ENCODE data around the gene TBC1D1. TPM values are rescaled to one million over a fixed set of nuclear protein-coding genes. Genes with fewer than 3 reads are reported as not detected.

The TBC1D1 gene
- total RNA-seq, 1 experiment from 2014 or later, result 56.0 TPM

GRCh38 chr4:38141808-38142500 lies 251.1 kb downstream of the TBC1D1 start:
- intact Hi-C loops (cut with micrococcal nuclease; ENCODE audit: unreplicated experiment), result no loop called here

DNA sequence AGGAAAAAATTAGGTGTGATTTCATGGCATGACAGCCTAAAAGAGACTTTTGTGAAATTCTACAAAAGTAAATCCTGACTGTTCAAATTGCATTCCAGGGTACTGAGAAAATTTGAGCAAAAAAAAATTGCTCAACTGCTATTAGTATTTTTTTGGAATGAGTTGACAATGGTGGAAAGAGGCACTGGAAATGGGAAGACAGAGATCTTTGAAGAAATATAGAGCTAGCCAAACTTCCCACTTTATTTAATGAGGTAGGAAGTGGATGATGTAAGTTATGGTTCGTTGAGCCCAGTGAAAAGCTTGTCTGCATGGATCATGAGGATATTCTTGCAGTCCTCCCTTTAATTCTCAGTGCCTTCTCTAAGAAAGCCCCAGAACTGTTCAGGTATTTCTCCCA lies 253.1 kb downstream of the TBC1D1 start:
- Histone ChIP-seq H3K27ac (ENCODE audit: low read length) (no peak overlapping the region), H3K27me3 (ENCODE audit: control insufficient read depth, insufficient read depth, low read length) (no peaks in the 10 kb centered on the region), H3K9me3 (ENCODE audit: control insufficient read depth, insufficient read depth, low read depth, low read length) (no peaks in the 10 kb centered on the region), H3K4me3 (ENCODE audit: low read depth in 2 of 2, low read length in 2 of 2) (no peak overlapping the region), H3K4me1 (ENCODE audit: control insufficient read depth, insufficient read depth, low read length) (no peaks in the 10 kb centered on the region), H3K36me3 (ENCODE audit: control insufficient read depth, insufficient read depth, low read length) (no peaks in the 10 kb centered on the region)
- in situ Hi-C loops (cut with HindIII; ENCODE audit: low pct_unique_long_range_greater_than_20kb, low sequenced_read_pairs), result no loop called here
- POLR2A ChIA-PET, result no interaction called here
- no TSS peak for BruUV-seq (replicated peaks)
- TF ChIP-seq SIN3A (IDR thresholded peaks at IDR 0.05; ENCODE audit: borderline replicate concordance, insufficient read depth, low read depth, low read length) (no peak), POLR2AphosphoS5 (IDR thresholded peaks at IDR 0.05; ENCODE audit: low read depth, low read length) (no peak), REST (IDR thresholded peaks at IDR 0.05; ENCODE audit: insufficient read depth in 1 of 2, low read depth in 2 of 2, low read length in 1 of 2) (no peak), TCF7L2 (IDR thresholded peaks at IDR 0.05; ENCODE audit: low read depth, low read length) (no peak)
- TF ChIP-seq, protein P1, sequence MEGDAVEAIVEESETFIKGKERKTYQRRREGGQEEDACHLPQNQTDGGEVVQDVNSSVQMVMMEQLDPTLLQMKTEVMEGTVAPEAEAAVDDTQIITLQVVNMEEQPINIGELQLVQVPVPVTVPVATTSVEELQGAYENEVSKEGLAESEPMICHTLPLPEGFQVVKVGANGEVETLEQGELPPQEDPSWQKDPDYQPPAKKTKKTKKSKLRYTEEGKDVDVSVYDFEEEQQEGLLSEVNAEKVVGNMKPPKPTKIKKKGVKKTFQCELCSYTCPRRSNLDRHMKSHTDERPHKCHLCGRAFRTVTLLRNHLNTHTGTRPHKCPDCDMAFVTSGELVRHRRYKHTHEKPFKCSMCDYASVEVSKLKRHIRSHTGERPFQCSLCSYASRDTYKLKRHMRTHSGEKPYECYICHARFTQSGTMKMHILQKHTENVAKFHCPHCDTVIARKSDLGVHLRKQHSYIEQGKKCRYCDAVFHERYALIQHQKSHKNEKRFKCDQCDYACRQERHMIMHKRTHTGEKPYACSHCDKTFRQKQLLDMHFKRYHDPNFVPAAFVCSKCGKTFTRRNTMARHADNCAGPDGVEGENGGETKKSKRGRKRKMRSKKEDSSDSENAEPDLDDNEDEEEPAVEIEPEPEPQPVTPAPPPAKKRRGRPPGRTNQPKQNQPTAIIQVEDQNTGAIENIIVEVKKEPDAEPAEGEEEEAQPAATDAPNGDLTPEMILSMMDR (IDR thresholded peaks at IDR 0.05), result no peak
- CTCF ChIA-PET, result no interaction called here
- no peak for DNase-seq (ENCODE audit: low read depth, low spot score)
- no peak for ATAC-seq
- intact Hi-C loops (cut with micrococcal nuclease; ENCODE audit: unreplicated experiment), result no loop called here

More at GRCh38 chr4:38141808-38142500, 251.1 kb downstream of the TBC1D1 start:
- no peak for TF ChIP-seq TCF7L2 (IDR thresholded peaks at IDR 0.05; ENCODE audit: low read depth, low read length)
- TF ChIP-seq, protein P1 (IDR thresholded peaks at IDR 0.05), result no peak
- no peak for TF ChIP-seq REST (IDR thresholded peaks at IDR 0.05; ENCODE audit: insufficient read depth in 1 of 2, low read depth in 2 of 2, low read length in 1 of 2)
- TF ChIP-seq POLR2AphosphoS5 (IDR thresholded peaks at IDR 0.05; ENCODE audit: low read depth, low read length), result no peak
- no peak for TF ChIP-seq SIN3A (IDR thresholded peaks at IDR 0.05; ENCODE audit: borderline replicate concordance, insufficient read depth, low read depth, low read length)
- no peak overlapping the region for H3K4me3 ChIP-seq (ENCODE audit: low read depth in 2 of 2, low read length in 2 of 2)
- in situ Hi-C loops (cut with HindIII; ENCODE audit: low pct_unique_long_range_greater_than_20kb, low sequenced_read_pairs), result no loop called here
- ChIA-PET POLR2A (no interaction called here), CTCF (no interaction called here)
- ATAC-seq (no peak), DNase-seq (ENCODE audit: low read depth, low spot score) (no peak)
- H3K4me1 ChIP-seq (ENCODE audit: control insufficient read depth, insufficient read depth, low read length), result no peaks in the 10 kb centered on the region
- H3K36me3 ChIP-seq (ENCODE audit: control insufficient read depth, insufficient read depth, low read length), result no peaks in the 10 kb centered on the region
- H3K9me3 ChIP-seq (ENCODE audit: control insufficient read depth, insufficient read depth, low read depth, low read length), result no peaks in the 10 kb centered on the region
- H3K27me3 ChIP-seq (ENCODE audit: control insufficient read depth, insufficient read depth, low read length), result no peaks in the 10 kb centered on the region
- no peak overlapping the region for H3K27ac ChIP-seq (ENCODE audit: low read length)
- no TSS peak for BruUV-seq (replicated peaks)
